CD14-positive monocyte (primary cell): ENCODE measurements around the gene LRP1-AS. TPM values are rescaled to one million over a fixed set of nuclear protein-coding genes. Genes with fewer than 3 reads are reported as not detected.

Source experiments
- DNase-seq, 3 donors: peaks; one replicate each; pipeline ENCODE4 v3.0.0-alpha.2; 2011 to 2022
- H2AFZ ChIP-seq: 2 replicates; pipeline ENCODE4 v1.6.0; 2012; ENCODE audit warnings: mild to moderate bottlenecking, low read depth, low read length, inconsistent platforms; ENCODE audit not compliant: insufficient read depth, poor library complexity, severe bottlenecking
- H3K27ac ChIP-seq, 2 donors: 1 replicate in 1 of 2; 2 replicates in 1 of 2; pipeline ENCODE4 v1.5.1; 2012 to 2013; ENCODE audit warnings: low read length in 2 of 2, control low read depth in 1 of 2, inconsistent platforms in 1 of 2, low read depth in 1 of 2, mild to moderate bottlenecking in 1 of 2
- H3K27me3 ChIP-seq, 2 donors: one replicate each; pipeline versions ENCODE4 v1.6.0 to v1.6.1; 2011 to 2013; ENCODE audit warnings: low read length in 2 of 2; ENCODE audit not compliant: control insufficient read depth in 2 of 2, insufficient read depth in 2 of 2
- H3K36me3 ChIP-seq, 2 donors: replicated peaks in 1 of 2; 1 replicate in 1 of 2; 2 replicates in 1 of 2; pipeline versions ENCODE4 v1.5.1 to v1.6.1; 2012 to 2013; ENCODE audit warnings: low read length in 2 of 2, control low read depth in 1 of 2, inconsistent platforms in 1 of 2, mild to moderate bottlenecking in 1 of 2; ENCODE audit not compliant: insufficient read depth in 2 of 2, control insufficient read depth in 1 of 2
- H3K4me1 ChIP-seq, 2 donors: 1 replicate in 1 of 2; 2 replicates in 1 of 2; pipeline versions ENCODE4 v1.5.1 to v1.6.1; 2012 to 2013; ENCODE audit warnings: low read length in 2 of 2, control low read depth in 1 of 2, inconsistent platforms in 1 of 2, mild to moderate bottlenecking in 1 of 2, moderate library complexity in 1 of 2; ENCODE audit not compliant: insufficient read depth in 2 of 2, control insufficient read depth in 1 of 2
- H3K4me2 ChIP-seq: replicated peaks from 2 replicates; pipeline ENCODE3; 2012; ENCODE audit warnings: low read length, moderate library complexity, mild to moderate bottlenecking; ENCODE audit not compliant: poor library complexity, severe bottlenecking; ENCODE audit errors: extremely low read depth
- H3K4me3 ChIP-seq, 3 experiments: fragments of 200-600 bp in 1 of 3; sonication (generic) in 1 of 3; replicated peaks in 1 of 3; 1 replicate in 2 of 3; 2 replicates in 1 of 3; pipeline ENCODE4 v1.5.1; 2011 to 2013; ENCODE audit warnings: low read length in 3 of 3, mild to moderate bottlenecking in 3 of 3, control low read depth in 2 of 3, low read depth in 2 of 3, inconsistent platforms in 1 of 3, moderate library complexity in 1 of 3
- H3K79me2 ChIP-seq: 2 replicates; pipeline ENCODE4 v1.6.0; 2012; ENCODE audit warnings: mild to moderate bottlenecking, control low read depth, inconsistent platforms, low read length, moderate library complexity; ENCODE audit not compliant: insufficient read depth
- H3K9ac ChIP-seq: 2 replicates; pipeline ENCODE4 v1.6.0; 2017; ENCODE audit warnings: low read length, mild to moderate bottlenecking; ENCODE audit not compliant: insufficient read depth, poor library complexity, severe bottlenecking
- H3K9me3 ChIP-seq, 2 donors: replicated peaks in 1 of 2; 1 replicate in 1 of 2; 2 replicates in 1 of 2; pipeline versions ENCODE4 v1.5.1 to v1.6.1; 2012 to 2013; ENCODE audit warnings: low read length in 2 of 2, control low read depth in 1 of 2; ENCODE audit not compliant: control insufficient read depth in 1 of 2, insufficient read depth in 1 of 2
- H4K20me1 ChIP-seq: 2 replicates; pipeline ENCODE4 v1.6.0; 2012; ENCODE audit warnings: mild to moderate bottlenecking, low read length, control low read depth, moderate library complexity; ENCODE audit not compliant: insufficient read depth
- H3K27ac Mint-ChIP-seq, 7 donors: one replicate each; pipeline ENCODE4 v1.8.0; 2020; ENCODE audit warnings: mild to moderate bottlenecking in 7 of 7, mixed read lengths in 7 of 7, moderate library complexity in 6 of 7, inconsistent platforms in 2 of 7
- H3K27me3 Mint-ChIP-seq, 3 donors: one replicate each; pipeline ENCODE4 v1.8.0; 2021 to 2022; ENCODE audit warnings: low read depth in 3 of 3, mild to moderate bottlenecking in 3 of 3, mixed read lengths in 3 of 3, moderate library complexity in 3 of 3, inconsistent platforms in 1 of 3
- H3K36me3 Mint-ChIP-seq, 2 donors: one replicate each; pipeline ENCODE4 v1.8.0; 2020; ENCODE audit warnings: mixed read lengths in 2 of 2, inconsistent platforms in 1 of 2, mild to moderate bottlenecking in 1 of 2
- H3K4me1 Mint-ChIP-seq: one replicate; pipeline ENCODE4 v1.8.0; 2020; ENCODE audit warnings: mild to moderate bottlenecking, mixed read lengths
- H3K4me3 Mint-ChIP-seq, 2 donors: one replicate each; pipeline ENCODE4 v1.8.0; 2020; ENCODE audit warnings: mild to moderate bottlenecking in 2 of 2, mixed read lengths in 2 of 2, moderate library complexity in 1 of 2
- H3K9me3 Mint-ChIP-seq, 7 donors: one replicate each; pipeline ENCODE4 v1.8.0; 2020 to 2022; ENCODE audit warnings: mixed read lengths in 7 of 7, mild to moderate bottlenecking in 6 of 7, moderate library complexity in 6 of 7, inconsistent platforms in 2 of 7
- CTCF ChIP-seq: fragments of 200-600 bp; IDR thresholded peaks from one replicate; pipeline ENCODE4 v1.8.0; 2022; ENCODE audit warnings: antibody characterized with exemption, mild to moderate bottlenecking
- WGBS: methylation state at CpG from one replicate; pipeline ENCODE4 v1.1.5; 2013; ENCODE audit warnings: missing lambda C conversion rate; ENCODE audit not compliant: insufficient coverage; 5-methylcytosine and 5-hydroxymethylcytosine counted together
- intact Hi-C, 2 donors: fragments of 100-400 bp; cut with micrococcal nuclease; formaldehyde crosslinking; loops; one replicate each; pipeline versions ENCODE4 v1.15.0 to v1.15.1; 2023
- polyA plus RNA-seq, 3 donors: library from polyadenylated mRNA; depleted of rRNA in 1 of 3; unstranded in 2 of 3; stranded (reverse) in 1 of 3; fragments of 300-500 nt in 2 of 3; fragments of >200 nt in 1 of 3; fragmentation: Illumina TruSeq in 2 of 3; gene quantifications; 1 replicate in 2 of 3; 2 replicates in 1 of 3; pipeline ENCODE4 v1.2.3, GENCODE V29; 2012 to 2021

Gene LRP1-AS
- polyA plus RNA-seq, 3 donors, result 0.35 to 1.5 TPM; not detected in 1

GRCh38 chr12:57104292-57104910 is 43.0 kb downstream of the LRP1-AS start:
- no peak for TF ChIP-seq CTCF
- Mint-ChIP-seq H3K4me1 (peaks cover 56% of the 10 kb centered on the region), H3K27me3 (no peaks in the 10 kb centered on the region), H3K9me3 (peaks cover 0 to 2% (median 0%) of the 10 kb centered on the region in 7 donors), H3K4me3 (no peak overlapping the region), H3K27ac (peak overlapping the region in 4 of 7 donors; percentile 50 to 81 (median 72)), H3K36me3 (peaks cover 74 to 93% of the 10 kb centered on the region in 2 donors)
- Histone ChIP-seq H3K4me1 (peaks cover 22 to 58% of the 10 kb centered on the region in 2 donors), H2AFZ (no peak overlapping the region), H3K9ac (no peak overlapping the region), H3K36me3 (peaks cover 67 to 91% of the 10 kb centered on the region in 2 donors), H3K4me2 (no peak overlapping the region), H4K20me1 (peaks cover 100% of the 10 kb centered on the region), H3K9me3 (no peaks in the 10 kb centered on the region), H3K27me3 (no peaks in the 10 kb centered on the region), H3K27ac (peak overlapping the region in 1 of 2 donors; percentile 48), H3K4me3 (no peak overlapping the region), H3K79me2 (peaks cover 44% of the 10 kb centered on the region)
- intact Hi-C loops, result no loop called here
- DNase-seq, result no peak
- 100% methylated on average over 4 of the region's 12 CpGs for WGBS

- H3K4me2 ChIP-seq, result no peak overlapping the region
- no peak overlapping the region for H2AFZ ChIP-seq
- H3K9me3 ChIP-seq, result no peaks in the 10 kb centered on the region
- H3K4me3 ChIP-seq, result no peak overlapping the region
- H3K27ac ChIP-seq, result peak overlapping the region in 1 of 2 donors; percentile 48
- Mint-ChIP-seq H3K9me3 (peaks cover 0 to 2% (median 0%) of the 10 kb centered on the region in 7 donors), H3K36me3 (peaks cover 79 to 98% of the 10 kb centered on the region in 2 donors), H3K27ac (peak overlapping the region in 1 of 7 donors; percentile 79), H3K27me3 (no peaks in the 10 kb centered on the region), H3K4me3 (no peak overlapping the region), H3K4me1 (peaks cover 59% of the 10 kb centered on the region)
- no peak for DNase-seq
- H3K4me1 ChIP-seq, result peaks cover 18 to 54% of the 10 kb centered on the region in 2 donors
- H3K36me3 ChIP-seq, result peaks cover 73 to 96% of the 10 kb centered on the region in 2 donors
- no peaks in the 10 kb centered on the region for H3K27me3 ChIP-seq
- H3K79me2 ChIP-seq, result peaks cover 44% of the 10 kb centered on the region
- intact Hi-C loops, result no loop called here
- WGBS, result 100% methylated on average over 2 of the region's 7 CpGs
- no peak for TF ChIP-seq CTCF
- no peak overlapping the region for H3K9ac ChIP-seq
- H4K20me1 ChIP-seq, result peaks cover 100% of the 10 kb centered on the region
Measured at GRCh38 chr12:57103856-57104255, 43.6 kb downstream of the LRP1-AS start.
